GM18519 (cell line): ENCODE data around the gene PPP1R1A.

ENCODE experiments used
- ATAC-seq: cut with Tn5 transposase; IDR thresholded peaks from one replicate; pipeline ENCODE4 v1.9.1; 2021; ENCODE audit warnings: mild to moderate bottlenecking, moderate library complexity; ENCODE audit not compliant: unreplicated experiment, low FRiP score

The PPP1R1A gene

GRCh38 chr12:54603872-54604271 lies 15.4 kb upstream of the PPP1R1A start:
- no peak for ATAC-seq

GRCh38 chr12:54603173-54603814 lies 14.8 kb upstream of the PPP1R1A start:
- ATAC-seq = peak; percentile 96

- ATAC-seq = no peak
These were observed 14.2 kb upstream of the PPP1R1A start for GRCh38 chr12:54602661-54603060.

GRCh38 chr12:54601841-54602240 lies 13.4 kb upstream of the PPP1R1A start:
- no peak for ATAC-seq

GRCh38 chr12:54598970-54599369 lies 10.5 kb upstream of the PPP1R1A start:
- ATAC-seq = no peak

GRCh38 chr12:54596526-54596946 lies 8.1 kb upstream of the PPP1R1A start:
- no peak for ATAC-seq

GRCh38 chr12:54595471-54595870 lies 7.0 kb upstream of the PPP1R1A start:
- ATAC-seq = no peak

- ATAC-seq = no peak
These were observed 5.3 kb upstream of the PPP1R1A start for GRCh38 chr12:54593725-54594124.

GRCh38 chr12:54593135-54593534 lies 4.7 kb upstream of the PPP1R1A start:
- no peak for ATAC-seq

GRCh38 chr12:54592316-54592715 lies 3.9 kb upstream of the PPP1R1A start:
- ATAC-seq = no peak

GRCh38 chr12:54590978-54591591 lies 2.6 kb upstream of the PPP1R1A start:
- no peak for ATAC-seq

GRCh38 chr12:54589964-54590363 lies 1.5 kb upstream of the PPP1R1A start:
- no peak for ATAC-seq

GRCh38 chr12:54588890-54589267 lies 420 bp upstream of the PPP1R1A start:
- no peak for ATAC-seq

- ATAC-seq = no peak
These were observed 1.1 kb downstream of the PPP1R1A start for GRCh38 chr12:54587315-54587873.

GRCh38 chr12:54586620-54587019 lies 1.8 kb downstream of the PPP1R1A start:
- ATAC-seq = no peak

- no peak for ATAC-seq
These were observed 3.2 kb downstream of the PPP1R1A start for GRCh38 chr12:54585243-54585642.

GRCh38 chr12:54584128-54584527 lies 4.3 kb downstream of the PPP1R1A start:
- no peak for ATAC-seq

GRCh38 chr12:54583726-54584125 lies 4.7 kb downstream of the PPP1R1A start:
- ATAC-seq = no peak

- no peak for ATAC-seq
These were observed 7.0 kb downstream of the PPP1R1A start for GRCh38 chr12:54581412-54581811.

GRCh38 chr12:54579696-54580333 lies 8.6 kb downstream of the PPP1R1A start:
- peak; percentile 93 for ATAC-seq

- ATAC-seq = no peak
These were observed 9.2 kb downstream of the PPP1R1A start for GRCh38 chr12:54579258-54579657.

- no peak for ATAC-seq
These were observed 9.7 kb downstream of the PPP1R1A start for GRCh38 chr12:54578778-54579177.
